Measurements from ENCODE around the gene B4GALT3. TPM values are rescaled to one million over a fixed set of nuclear protein-coding genes. Genes with fewer than 3 reads are reported as not detected.
A peak's percentile ranks its signal among the peaks of the same experiment; 100 is the strongest.
"Not testable (repeated sequence)": the region's sequence is repeated elsewhere in the genome, so short reads cannot be mapped to it uniquely, and the experiment has no call there.

The B4GALT3 gene
- polyA plus RNA-seq (ENCODE audit: insufficient read length): 22.2 TPM

- DNase-seq (ENCODE audit: low read depth): no peak
Observed at GRCh38 chr1:161177112-161177935, at the start of gene B4GALT3. TSS of gene B4GALT3 (minus strand) at chr1:161177507. CDS start at chr1:161176060, 1,447 bp downstream.

- DNase-seq (ENCODE audit: low read depth): no peak
Observed at GRCh38 chr1:161226759-161227158, 49.5 kb upstream of the B4GALT3 start.

- no peak for DNase-seq (ENCODE audit: low read depth)
Observed at GRCh38 chr1:161226320-161226711, 49.0 kb upstream of the B4GALT3 start.

- peak; percentile 91 for DNase-seq (ENCODE audit: low read depth)
Observed at GRCh38 chr1:161225534-161226319, 48.4 kb upstream of the B4GALT3 start, which contains the start of gene TOMM40L. TSS of gene TOMM40L (plus strand) at chr1:161226060. CDS start at chr1:161226490, 430 bp downstream.

- DNase-seq (ENCODE audit: low read depth): no peak
Observed at GRCh38 chr1:161225178-161225533, 47.8 kb upstream of the B4GALT3 start.

GRCh38 chr1:161224695-161225087 is 47.4 kb upstream of the B4GALT3 start:
- DNase-seq (ENCODE audit: low read depth): not testable (repeated sequence)

GRCh38 chr1:161223805-161224694 is 46.7 kb upstream of the B4GALT3 start:
- no peak for DNase-seq (ENCODE audit: low read depth)

- DNase-seq (ENCODE audit: low read depth): no peak
Observed at GRCh38 chr1:161222175-161223019, 45.1 kb upstream of the B4GALT3 start.

- no peak for DNase-seq (ENCODE audit: low read depth)
Observed at GRCh38 chr1:161220002-161220401, 42.7 kb upstream of the B4GALT3 start.

- no peak for DNase-seq (ENCODE audit: low read depth)
Observed at GRCh38 chr1:161219078-161219892, 42.0 kb upstream of the B4GALT3 start.

GRCh38 chr1:161218301-161219077 is 41.2 kb upstream of the B4GALT3 start:
- DNase-seq (ENCODE audit: low read depth): no peak

- DNase-seq (ENCODE audit: low read depth): no peak
Observed at GRCh38 chr1:161217831-161218230, 40.5 kb upstream of the B4GALT3 start.

GRCh38 chr1:161216945-161217712 is 39.8 kb upstream of the B4GALT3 start:
- no peak for DNase-seq (ENCODE audit: low read depth)

- DNase-seq (ENCODE audit: low read depth): no peak
Observed at GRCh38 chr1:161215076-161215475, 37.8 kb upstream of the B4GALT3 start, which contains the start of gene FCER1G. TSS of gene FCER1G (plus strand) at chr1:161215295. CDS start at chr1:161215322, 27 bp downstream.

GRCh38 chr1:161214369-161214768 is 37.1 kb upstream of the B4GALT3 start:
- DNase-seq (ENCODE audit: low read depth): no peak

- no peak for DNase-seq (ENCODE audit: low read depth)
Observed at GRCh38 chr1:161209790-161210409, 32.6 kb upstream of the B4GALT3 start.

GRCh38 chr1:161207173-161207572 is 29.9 kb upstream of the B4GALT3 start:
- no peak for DNase-seq (ENCODE audit: low read depth)

All from forelimb muscle (tissue), 1 donor.